Muscle of back (tissue), 11 donors: Measurements from ENCODE around the gene FUT3. TPM values are rescaled to one million over a fixed set of nuclear protein-coding genes. Genes with fewer than 3 reads are reported as not detected.

Source experiments
- DNase-seq, 3 donors: peaks; one replicate each; pipeline versions ENCODE4 v3.0.0 to v3.0.0-alpha.2; 2013
- polyA plus RNA-seq, 10 donors: library from polyadenylated mRNA; unstranded; fragments of 120-200 nt; gene quantifications; one replicate each; pipeline ENCODE4 v1.2.1, GENCODE V29; 2013; ENCODE audit not compliant: insufficient read length in 10 of 10

The FUT3 gene
- polyA plus RNA-seq, 10 donors, result 0.07 to 0.43 (median 0.20) TPM; not detected in 3

- DNase-seq, result no peak
Measured at GRCh38 chr19:5825178-5825577, 26.1 kb downstream of the FUT3 start.

- DNase-seq, result no peak
Measured at GRCh38 chr19:5824751-5825150, 26.5 kb downstream of the FUT3 start.

GRCh38 chr19:5823579-5824281, 27.5 kb downstream of the FUT3 start:
- DNase-seq, result no peak

- DNase-seq, result no peak
Measured at GRCh38 chr19:5822181-5822844, 28.9 kb downstream of the FUT3 start.

- no peak for DNase-seq
Measured at GRCh38 chr19:5821521-5822180, 29.6 kb downstream of the FUT3 start.

GRCh38 chr19:5820785-5821184, 30.5 kb downstream of the FUT3 start:
- DNase-seq, result no peak

GRCh38 chr19:5818594-5818993, 32.7 kb downstream of the FUT3 start:
- no peak for DNase-seq

GRCh38 chr19:5817218-5817617, 34.0 kb downstream of the FUT3 start:
- no peak for DNase-seq

GRCh38 chr19:5814852-5815246, 36.4 kb downstream of the FUT3 start:
- DNase-seq, result no peak

GRCh38 chr19:5814123-5814851, 37.0 kb downstream of the FUT3 start:
- DNase-seq, result no peak

- no peak for DNase-seq
Measured at GRCh38 chr19:5811117-5811516, 40.1 kb downstream of the FUT3 start.

GRCh38 chr19:5809469-5809868, 41.8 kb downstream of the FUT3 start:
- no peak for DNase-seq

- no peak for DNase-seq
Measured at GRCh38 chr19:5809053-5809452, 42.2 kb downstream of the FUT3 start.

GRCh38 chr19:5808120-5808816, 43.0 kb downstream of the FUT3 start:
- DNase-seq, result no peak

GRCh38 chr19:5806905-5807304, 44.3 kb downstream of the FUT3 start:
- DNase-seq, result no peak

- no peak for DNase-seq
Measured at GRCh38 chr19:5806133-5806489, 45.1 kb downstream of the FUT3 start.

GRCh38 chr19:5805462-5806132, 45.7 kb downstream of the FUT3 start:
- DNase-seq, result peak in 2 of 3 donors; percentile 40 to 65

- no peak for DNase-seq
Measured at GRCh38 chr19:5804516-5805461, 46.5 kb downstream of the FUT3 start, which contains the start of gene NRTN. NRTN (plus strand) TSS chr19:5805067; CDS start chr19:5824166, 19,099 bp downstream.

GRCh38 chr19:5803752-5804515, 47.3 kb downstream of the FUT3 start:
- DNase-seq, result peak; percentile 81 to 95 (median 92)
